Mesenchymal stem cell (in vitro differentiated cells and primary cell): ENCODE results near the gene EXOSC10.
"Not testable (repeated sequence)": the region's sequence is repeated elsewhere in the genome, so short reads cannot be mapped to it uniquely, and the experiment has no call there.

Experiments used
- DNase-seq: peaks from one replicate; pipeline ENCODE4 v3.0.0-alpha.2; 2013
- H2AFZ ChIP-seq: one replicate; pipeline ENCODE4 v1.6.1; 2013; ENCODE audit warnings: low read depth, mild to moderate bottlenecking, control low read depth, inconsistent platforms, low read length, moderate library complexity
- H2AK5ac ChIP-seq: 2 replicates; pipeline ENCODE4 v1.6.1; 2013; ENCODE audit warnings: low read length, moderate library complexity, mild to moderate bottlenecking, inconsistent platforms; ENCODE audit not compliant: severe bottlenecking
- H2BK120ac ChIP-seq: one replicate; pipeline ENCODE4 v1.6.1; 2013; ENCODE audit warnings: low read depth, mild to moderate bottlenecking, inconsistent platforms, low read length, moderate library complexity
- H2BK12ac ChIP-seq, 2 experiments: one replicate each; pipeline ENCODE4 v1.6.1; 2013; ENCODE audit warnings: inconsistent platforms in 2 of 2, low read length in 2 of 2, mild to moderate bottlenecking in 2 of 2, moderate library complexity in 2 of 2, control low read depth in 1 of 2
- H2BK15ac ChIP-seq: one replicate; pipeline ENCODE4 v1.6.1; 2013; ENCODE audit warnings: mild to moderate bottlenecking, low read depth, inconsistent platforms; ENCODE audit not compliant: poor library complexity, severe bottlenecking
- H2BK5ac ChIP-seq: 2 replicates; pipeline ENCODE4 v1.6.1; 2013; ENCODE audit warnings: low read depth, mild to moderate bottlenecking, low read length, control low read depth, inconsistent platforms; ENCODE audit not compliant: poor library complexity, severe bottlenecking
- H3K14ac ChIP-seq, 2 experiments: one replicate each; pipeline ENCODE4 v1.6.1; 2013; ENCODE audit warnings: inconsistent platforms in 2 of 2, low read length in 2 of 2, control low read depth in 1 of 2, mild to moderate bottlenecking in 1 of 2, moderate library complexity in 1 of 2
- H3K18ac ChIP-seq, 2 experiments: one replicate each; pipeline ENCODE4 v1.6.1; 2013; ENCODE audit warnings: inconsistent platforms in 2 of 2, low read length in 2 of 2, control low read depth in 1 of 2, low read depth in 1 of 2, mild to moderate bottlenecking in 1 of 2
- H3K23ac ChIP-seq, 2 experiments: one replicate each; pipeline ENCODE4 v1.6.1; 2013; ENCODE audit warnings: inconsistent platforms in 2 of 2, low read length in 2 of 2, mild to moderate bottlenecking in 2 of 2, moderate library complexity in 2 of 2, control low read depth in 1 of 2
- H3K27ac ChIP-seq: 2 replicates; pipeline ENCODE4 v1.5.1; 2013; ENCODE audit warnings: mild to moderate bottlenecking, moderate library complexity, low read length, control low read depth, inconsistent platforms; ENCODE audit not compliant: poor library complexity, severe bottlenecking
- H3K27me3 ChIP-seq, 2 experiments: 2 replicates each; pipeline versions ENCODE4 v1.6.1 to v1.7.0; 2013; ENCODE audit warnings: low read length in 2 of 2, mild to moderate bottlenecking in 2 of 2, moderate library complexity in 2 of 2, control low read depth in 1 of 2, inconsistent platforms in 1 of 2; ENCODE audit not compliant: control insufficient read depth in 1 of 2, insufficient read depth in 1 of 2
- H3K36me3 ChIP-seq, 2 experiments: 2 replicates each; pipeline versions ENCODE4 v1.6.1 to v1.7.0; 2013; ENCODE audit warnings: low read length in 2 of 2, control low read depth in 1 of 2, inconsistent platforms in 1 of 2, low read depth in 1 of 2, mild to moderate bottlenecking in 1 of 2; ENCODE audit not compliant: insufficient read depth in 2 of 2, control insufficient read depth in 1 of 2
- H3K4ac ChIP-seq, 2 experiments: one replicate each; pipeline ENCODE4 v1.6.1; 2013; ENCODE audit warnings: inconsistent platforms in 2 of 2, low read length in 2 of 2, mild to moderate bottlenecking in 2 of 2, moderate library complexity in 2 of 2, control low read depth in 1 of 2, low read depth in 1 of 2
- H3K4me1 ChIP-seq: 2 replicates; pipeline ENCODE4 v1.6.1; 2013; ENCODE audit warnings: low read depth, low read length, control low read depth; ENCODE audit not compliant: control insufficient read depth, insufficient read depth
- H3K4me2 ChIP-seq: 2 replicates; pipeline ENCODE4 v1.6.1; 2013; ENCODE audit warnings: low read length, mild to moderate bottlenecking, inconsistent platforms; ENCODE audit not compliant: poor library complexity, severe bottlenecking
- H3K4me3 ChIP-seq, 2 experiments: 2 replicates each; pipeline versions ENCODE4 v1.5.1 to v1.7.0; 2013; ENCODE audit warnings: low read length in 2 of 2, mild to moderate bottlenecking in 2 of 2, control low read depth in 1 of 2, low read depth in 1 of 2; ENCODE audit not compliant: insufficient read depth in 1 of 2
- H3K79me1 ChIP-seq: replicated peaks from 2 replicates; pipeline ENCODE4 v1.6.1; 2013; ENCODE audit warnings: mild to moderate bottlenecking, control low read depth, low read length, inconsistent platforms; ENCODE audit not compliant: poor library complexity, severe bottlenecking
- H3K9ac ChIP-seq: 2 replicates; pipeline ENCODE4 v1.7.0; 2013; ENCODE audit warnings: mild to moderate bottlenecking, low read length, moderate library complexity
- H3K9me3 ChIP-seq: 2 replicates; pipeline ENCODE4 v1.7.0; 2013; ENCODE audit warnings: mild to moderate bottlenecking, low read length; ENCODE audit not compliant: control insufficient read depth
- H4K8ac ChIP-seq: one replicate; pipeline ENCODE4 v1.6.1; 2013; ENCODE audit warnings: inconsistent platforms, mild to moderate bottlenecking, low read length, moderate library complexity
- H4K91ac ChIP-seq: one replicate; pipeline ENCODE4 v1.6.1; 2013; ENCODE audit warnings: mild to moderate bottlenecking, low read length, inconsistent platforms
- WGBS: methylation state at CpG from one replicate; pipeline ENCODE4 v1.1.7; 2013; ENCODE audit warnings: mixed read lengths; 5-methylcytosine and 5-hydroxymethylcytosine counted together

The EXOSC10 gene

DNA sequence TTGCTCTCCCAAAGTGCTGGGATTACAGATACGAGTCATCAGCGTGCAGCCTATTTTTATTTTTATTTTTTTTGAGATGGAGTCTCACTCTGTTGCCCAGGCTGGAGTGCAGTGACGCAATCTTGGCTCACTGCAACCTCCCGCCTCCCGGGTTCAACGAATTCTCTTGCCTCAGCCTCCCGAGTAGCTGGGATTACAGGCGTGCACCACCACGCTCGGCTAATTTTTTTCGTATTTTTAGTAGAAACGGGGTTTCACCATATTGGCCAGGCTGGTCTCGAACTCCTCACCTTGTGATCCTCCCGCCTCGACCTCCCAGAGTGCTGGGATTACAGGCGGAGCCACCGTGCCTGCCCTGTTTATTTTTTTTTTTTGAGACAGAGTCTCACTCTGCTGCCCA is 1.1 kb upstream of the EXOSC10 start:
- Histone ChIP-seq H3K36me3 (peaks cover 20 to 23% of the 10 kb centered on the region in 2 experiments), H3K79me1 (peaks cover 20% of the 10 kb centered on the region)
- not testable (repeated sequence) for H3K27me3 ChIP-seq, H3K23ac ChIP-seq, H4K8ac ChIP-seq, H2BK12ac ChIP-seq, H2BK5ac ChIP-seq, H2AFZ ChIP-seq, H3K18ac ChIP-seq, H3K4me3 ChIP-seq, H3K9me3 ChIP-seq, H3K4me2 ChIP-seq, H3K14ac ChIP-seq, H2BK15ac ChIP-seq, H3K9ac ChIP-seq, H2AK5ac ChIP-seq, H4K91ac ChIP-seq, H3K27ac ChIP-seq, H3K4me1 ChIP-seq, H3K4ac ChIP-seq, DNase-seq, H2BK120ac ChIP-seq
- 98% methylated on average over 17 of the region's 17 CpGs for WGBS

DNA sequence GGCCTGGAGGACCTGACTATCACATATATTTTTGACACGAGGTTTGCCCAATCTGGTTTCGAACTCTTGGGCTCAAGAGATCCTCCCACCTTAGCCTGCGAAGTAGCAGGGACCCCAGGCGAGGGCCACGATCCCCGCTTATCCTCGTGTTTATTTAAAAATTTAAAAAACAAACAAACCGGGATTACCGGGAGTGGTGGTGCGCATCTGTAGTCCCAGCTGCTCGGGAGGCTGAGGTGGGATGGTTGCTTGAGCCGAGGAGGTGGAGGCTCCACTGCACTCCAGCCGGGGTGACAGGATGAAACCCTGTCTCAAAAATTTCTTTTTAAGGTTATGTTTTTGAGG is 452 bp upstream of the EXOSC10 start:
- Histone ChIP-seq H3K36me3 (peaks cover 21 to 22% of the 10 kb centered on the region in 2 experiments), H3K4me1 (peaks cover 4% of the 10 kb centered on the region), H3K9me3 (no peaks in the 10 kb centered on the region), H3K14ac (no peak overlapping the region), H4K8ac (peak overlapping the region; percentile 98), H3K27me3 (no peaks in the 10 kb centered on the region), H3K4me2 (peak overlapping the region; percentile 89), H2BK12ac (no peak overlapping the region), H2BK120ac (peak overlapping the region; percentile 19), H4K91ac (peak overlapping the region; percentile 86), H3K4me3 (peak overlapping the region; percentile 98 to 99), H3K79me1 (peaks cover 21% of the 10 kb centered on the region), H3K9ac (peak overlapping the region; percentile 99), H3K23ac (no peak overlapping the region), H2AK5ac (peak overlapping the region; percentile 97), H3K27ac (no peak overlapping the region), H3K18ac (peak overlapping the region; percentile 66 to 91), H2BK15ac (peak overlapping the region; percentile 48), H2AFZ (peak overlapping the region; percentile 29), H3K4ac (peak overlapping the region in 1 of 2 experiments; percentile 88), H2BK5ac (no peak overlapping the region)
- DNase-seq, result no peak
- 76% methylated on average over 13 of the region's 13 CpGs for WGBS

DNA sequence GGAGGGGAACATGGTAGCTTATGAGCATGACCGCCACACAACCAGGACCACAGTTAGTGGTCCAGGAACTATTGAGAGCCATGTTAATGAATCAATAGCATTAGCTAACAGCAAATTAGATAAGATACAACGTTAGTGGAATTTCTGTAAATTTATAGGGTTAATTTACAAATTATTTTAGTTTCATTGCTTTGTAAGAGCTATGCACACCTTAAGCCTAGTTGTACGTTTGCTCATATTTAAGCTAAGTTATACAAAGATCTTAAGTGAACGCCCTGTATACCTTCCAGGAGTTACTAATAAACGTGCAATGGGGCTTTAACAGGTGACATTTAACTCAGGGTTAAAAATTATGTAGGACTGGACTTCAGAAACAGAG is 749 bp downstream of the EXOSC10 start:
- 0% methylated on average over 2 of the region's 5 CpGs for WGBS
- Histone ChIP-seq H3K27ac (no peak overlapping the region), H2BK15ac (no peak overlapping the region), H4K8ac (no peak overlapping the region), H3K4ac (peak overlapping the region; percentile 57 to 96), H3K9ac (peak overlapping the region; percentile 99), H3K18ac (peak overlapping the region in 1 of 2 experiments; percentile 92), H3K36me3 (peaks cover 31 to 33% of the 10 kb centered on the region in 2 experiments), H3K79me1 (peaks cover 21% of the 10 kb centered on the region), H3K23ac (no peak overlapping the region), H2BK5ac (no peak overlapping the region), H3K4me2 (peak overlapping the region; percentile 26), H2AFZ (no peak overlapping the region), H3K9me3 (no peaks in the 10 kb centered on the region), H3K4me3 (peak overlapping the region; percentile 98 to 99), H2BK12ac (no peak overlapping the region), H2BK120ac (no peak overlapping the region), H2AK5ac (no peak overlapping the region), H3K14ac (no peak overlapping the region), H4K91ac (no peak overlapping the region), H3K4me1 (peaks cover 4% of the 10 kb centered on the region), H3K27me3 (no peaks in the 10 kb centered on the region)
- no peak for DNase-seq

DNA sequence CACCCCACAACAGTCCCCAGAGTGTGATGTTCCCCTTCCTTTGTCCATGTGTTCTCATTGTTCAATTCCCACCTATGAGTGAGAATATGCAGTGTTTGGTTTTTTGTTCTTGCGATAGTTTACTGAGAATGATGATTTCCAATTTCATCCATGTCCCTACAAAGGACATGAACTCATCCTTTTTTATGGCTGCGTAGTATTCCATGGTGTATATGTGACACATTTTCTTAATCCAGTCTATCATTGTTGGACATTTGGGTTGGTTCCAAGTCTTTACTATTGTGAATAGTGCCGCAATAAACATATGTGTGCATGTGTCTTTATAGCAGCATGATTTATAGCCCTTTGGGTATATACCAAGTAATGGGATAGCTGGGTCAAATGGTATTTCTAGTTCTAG is 15.9 kb downstream of the EXOSC10 start:
- H2BK120ac ChIP-seq, H3K9me3 ChIP-seq, H2AFZ ChIP-seq, H3K4ac ChIP-seq, H3K4me2 ChIP-seq, H2BK12ac ChIP-seq, H2BK15ac ChIP-seq, H3K9ac ChIP-seq, H3K4me3 ChIP-seq, H3K27me3 ChIP-seq, DNase-seq, H3K4me1 ChIP-seq, H3K18ac ChIP-seq, H3K14ac ChIP-seq, H3K27ac ChIP-seq, H4K8ac ChIP-seq, H4K91ac ChIP-seq, H2AK5ac ChIP-seq, H3K23ac ChIP-seq, H2BK5ac ChIP-seq: not testable (repeated sequence)
- peaks cover 43 to 58% of the 10 kb centered on the region in 2 experiments for H3K36me3 ChIP-seq
- peaks cover 27% of the 10 kb centered on the region for H3K79me1 ChIP-seq
- WGBS, result no CpG with 5 or more reads among the region's 3 CpGs
